Activated CD8-positive, alpha-beta memory T cell treated with anti-CD3 and anti-CD28 coated beads, Interleukin-2, amount 50 U/mL, for 1 hour (primary cell): ENCODE results near the gene HOXD12.

Source experiments
- DNase-seq: peaks from one replicate; pipeline ENCODE4 v3.0.0-alpha.2; 2020; ENCODE audit errors: extremely low read depth

Gene HOXD12

DNA sequence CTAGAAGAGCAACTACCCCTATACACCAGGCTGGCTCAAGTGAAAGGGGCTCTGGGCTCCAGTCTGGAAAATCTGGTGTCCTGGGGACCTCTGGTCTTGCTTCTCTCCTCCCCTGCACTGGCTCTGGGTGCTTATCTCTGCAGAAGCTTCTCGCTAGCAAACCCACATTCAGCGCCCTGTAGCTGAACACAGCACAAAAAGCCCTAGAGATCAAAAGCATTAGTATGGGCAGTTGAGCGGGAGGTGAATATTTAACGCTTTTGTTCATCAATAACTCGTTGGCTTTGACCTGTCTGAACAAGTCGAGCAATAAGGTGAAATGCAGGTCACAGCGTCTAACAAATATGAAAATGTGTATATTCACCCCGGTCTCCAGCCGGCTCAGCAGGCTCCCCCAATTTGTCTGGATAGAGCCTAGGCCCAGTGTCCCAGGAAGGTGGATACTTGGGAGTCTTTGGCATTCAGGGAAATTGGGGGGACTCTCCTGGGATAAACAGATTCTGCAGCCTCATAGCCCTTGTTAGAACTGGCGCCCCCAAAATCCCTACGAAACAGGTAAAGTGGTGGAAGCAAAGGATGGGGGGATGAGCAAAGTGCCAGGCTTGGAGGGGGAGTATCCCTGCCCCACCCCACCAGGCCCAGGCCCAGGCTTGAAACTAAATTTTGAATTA lies 49.3 kb downstream of the HOXD12 start:
- no peak for DNase-seq

GRCh38 chr2:176149481-176149938 lies 49.9 kb downstream of the HOXD12 start:
- DNase-seq, result no peak

DNA sequence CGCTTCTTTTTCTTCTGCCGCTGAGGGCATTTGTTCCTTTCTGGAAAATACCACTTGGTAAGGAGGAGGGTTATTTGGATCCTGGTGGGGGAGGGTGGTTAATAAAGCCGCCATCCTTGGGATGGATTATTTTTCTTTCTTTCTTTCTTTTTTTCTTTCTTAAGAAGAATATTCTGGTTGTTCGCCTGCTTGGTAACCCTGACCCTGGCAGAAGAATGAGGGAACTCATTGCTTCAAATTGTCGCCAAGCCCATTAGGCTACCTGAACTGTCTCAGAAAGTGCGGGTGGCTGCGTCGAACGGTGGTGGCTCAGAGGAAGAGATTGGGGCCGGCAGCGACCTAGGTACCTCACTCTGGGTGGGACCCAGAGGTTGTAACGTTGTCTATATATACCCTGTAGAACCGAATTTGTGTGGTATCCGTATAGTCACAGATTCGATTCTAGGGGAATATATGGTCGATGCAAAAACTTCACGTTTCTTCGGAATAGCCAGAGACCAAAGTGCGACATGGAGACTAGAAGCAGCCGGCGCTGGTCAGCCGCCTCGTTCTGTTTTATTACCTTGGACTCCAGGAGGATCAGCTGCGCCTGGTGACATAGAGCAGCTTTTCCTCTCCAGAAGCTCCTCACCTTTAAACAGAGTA lies 50.5 kb downstream of the HOXD12 start:
- no peak for DNase-seq

DNA sequence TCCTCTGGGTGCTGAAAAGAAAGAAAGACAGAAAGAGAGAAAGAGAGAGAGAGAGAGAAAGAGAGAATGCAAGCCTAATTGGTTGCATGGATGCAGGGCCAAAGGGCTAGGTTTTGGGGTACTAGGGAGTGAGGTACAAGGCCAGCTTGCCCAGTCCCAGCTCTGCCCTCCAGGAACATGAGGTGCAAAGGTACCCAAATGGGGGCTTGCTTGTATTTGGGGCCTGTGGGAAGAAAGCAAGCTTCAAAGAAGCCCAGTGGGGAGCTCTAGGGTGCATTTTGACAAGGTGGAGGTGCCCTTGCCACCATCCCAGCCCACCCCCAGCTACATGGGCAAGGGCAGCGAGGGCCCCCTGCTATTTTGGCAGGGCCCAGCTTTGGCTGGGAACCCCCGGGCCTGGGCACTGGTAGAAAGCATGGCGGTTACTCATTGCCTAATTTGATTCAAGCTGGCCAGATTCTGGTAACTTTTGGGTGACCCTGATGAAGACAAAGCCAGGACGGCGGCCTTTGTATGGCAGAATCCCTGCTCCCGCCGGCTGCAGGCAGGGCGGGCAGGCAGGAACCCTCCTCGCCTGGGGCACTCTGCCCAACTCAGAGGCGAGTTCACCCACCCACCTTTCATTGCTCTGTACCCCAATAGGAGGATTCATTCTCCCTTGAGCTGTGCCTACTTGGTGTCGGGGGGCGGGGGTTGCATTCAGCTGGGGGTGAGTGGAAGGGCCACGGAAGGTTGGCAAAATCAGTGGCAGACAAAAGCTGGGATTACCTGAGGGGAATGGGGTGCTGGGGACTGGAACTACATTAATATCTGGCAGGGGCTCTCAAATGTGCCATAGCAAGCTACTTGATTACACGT lies 51.2 kb downstream of the HOXD12 start:
- DNase-seq, result no peak

DNA sequence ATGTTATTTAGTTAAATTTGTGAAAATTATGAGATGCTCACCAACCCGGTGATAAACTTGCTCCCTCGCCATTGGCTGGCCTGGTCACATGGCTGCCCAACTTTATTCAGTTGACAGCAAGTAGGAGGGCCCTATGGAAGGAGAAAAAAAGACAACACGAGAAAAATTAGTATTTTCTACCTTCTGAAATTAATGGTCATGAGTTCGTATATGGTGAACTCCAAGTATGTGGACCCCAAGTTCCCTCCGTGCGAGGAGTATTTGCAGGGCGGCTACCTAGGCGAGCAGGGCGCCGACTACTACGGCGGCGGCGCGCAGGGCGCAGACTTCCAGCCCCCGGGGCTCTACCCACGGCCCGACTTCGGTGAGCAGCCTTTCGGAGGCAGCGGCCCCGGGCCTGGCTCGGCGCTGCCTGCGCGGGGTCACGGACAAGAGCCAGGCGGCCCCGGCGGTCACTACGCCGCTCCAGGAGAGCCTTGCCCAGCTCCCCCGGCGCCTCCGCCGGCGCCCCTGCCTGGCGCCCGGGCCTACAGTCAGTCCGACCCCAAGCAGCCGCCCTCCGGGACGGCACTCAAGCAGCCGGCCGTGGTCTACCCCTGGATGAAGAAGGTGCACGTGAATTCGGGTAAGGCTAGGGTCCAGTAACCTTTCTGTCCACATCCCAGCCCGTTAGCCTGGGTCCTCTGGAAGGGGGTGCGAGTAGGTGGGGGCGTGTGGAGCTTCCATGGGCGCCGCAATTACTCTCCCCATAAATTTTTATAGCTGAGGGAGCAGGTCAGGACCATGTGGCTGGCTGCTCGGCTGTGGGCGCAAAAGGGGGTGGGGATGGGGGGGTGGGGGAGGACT lies 52.1 kb downstream of the HOXD12 start, which contains the start of gene HOXD4:
Gene HOXD4 (plus strand): TSS at position 109 of the 846 bp plus-strand sequence. CDS start 84 bp downstream, at position 193.
- no peak for DNase-seq
